HEK293T (cell line): ENCODE data around the gene LETM1.
A peak's percentile ranks its signal among the peaks of the same experiment; 100 is the strongest.

Experiments used
- CTCF ChIA-PET: fragments of 350-600 bp; formaldehyde crosslinking; extraction: SDS; loops from one replicate; lab custom pipeline; 2021; ENCODE audit warnings: antibody characterized with exemption, inconsistent platforms; lab: Yijun Ruan, JAX
- POLR2A ChIA-PET: fragments of 350-600 bp; formaldehyde crosslinking; extraction: SDS; loops from one replicate; lab custom pipeline; 2020; ENCODE audit warnings: antibody characterized with exemption, inconsistent platforms; lab: Yijun Ruan, JAX
- DNase-seq: peaks from one replicate; pipeline ENCODE4 v3.0.0; 2012; ENCODE audit warnings: mixed read lengths; ENCODE audit errors: extremely low spot score
- ARNT ChIP-seq: fragments of 450-650 bp; IDR thresholded peaks from 2 replicates; pipeline ENCODE4 v1.6.1; 2017; ENCODE audit warnings: mild to moderate bottlenecking
- BHLHE40 ChIP-seq: fragments of 450-650 bp; IDR thresholded peaks from 2 replicates; pipeline ENCODE4 v1.6.1; 2016; ENCODE audit warnings: mild to moderate bottlenecking, moderate library complexity, borderline replicate concordance
- CTBP1 ChIP-seq: fragments of 450-650 bp; IDR thresholded peaks from 2 replicates; pipeline ENCODE4 v1.6.1; 2016; ENCODE audit warnings: borderline replicate concordance
- ELF4 ChIP-seq: fragments of 450-650 bp; IDR thresholded peaks from 2 replicates; pipeline ENCODE4 v1.6.1; 2017; ENCODE audit warnings: antibody characterized with exemption
- FOXA1 ChIP-seq: fragments of 450-650 bp; IDR thresholded peaks from 2 replicates; pipeline ENCODE4 v1.6.1; 2016; ENCODE audit warnings: mild to moderate bottlenecking
- FOXK2 ChIP-seq: fragments of 450-650 bp; IDR thresholded peaks from 2 replicates; pipeline ENCODE4 v1.6.1; 2016; ENCODE audit warnings: mild to moderate bottlenecking
- FOXM1 ChIP-seq: fragments of 450-650 bp; IDR thresholded peaks from 2 replicates; pipeline ENCODE4 v1.6.1; 2017; ENCODE audit warnings: mild to moderate bottlenecking, borderline replicate concordance
- HDGF ChIP-seq: fragments of 450-650 bp; IDR thresholded peaks from 2 replicates; pipeline ENCODE4 v1.6.1; 2017; ENCODE audit warnings: antibody characterized with exemption, borderline replicate concordance
- L3MBTL2 ChIP-seq: fragments of 450-650 bp; conservative IDR thresholded peaks from 2 replicates; pipeline ENCODE4 v1.6.1; 2016; ENCODE audit warnings: mild to moderate bottlenecking
- LEF1 ChIP-seq: fragments of 450-650 bp; IDR thresholded peaks from 2 replicates; pipeline ENCODE4 v1.6.1; 2017; ENCODE audit warnings: mild to moderate bottlenecking, borderline replicate concordance
- NFRKB ChIP-seq: fragments of 450-650 bp; IDR thresholded peaks from 2 replicates; pipeline ENCODE4 v1.6.1; 2016; ENCODE audit warnings: mild to moderate bottlenecking, moderate library complexity
- SP1 ChIP-seq: fragments of 450-650 bp; IDR thresholded peaks from 2 replicates; pipeline ENCODE4 v1.6.1; 2017
- SUZ12 ChIP-seq: fragments of 450-650 bp; IDR thresholded peaks from 2 replicates; pipeline ENCODE4 v1.6.1; 2016; ENCODE audit warnings: mild to moderate bottlenecking
- TARDBP ChIP-seq: fragments of 450-650 bp; IDR thresholded peaks from 2 replicates; pipeline ENCODE4 v1.6.1; 2016
- ZNF384 ChIP-seq: fragments of 450-650 bp; IDR thresholded peaks from 2 replicates; pipeline ENCODE4 v1.6.1; 2016
- TF ChIP-seq, protein P1 (sequence below): fragments of 450-650 bp; IDR thresholded peaks from 2 replicates; pipeline ENCODE4 v1.6.1; 2016

LETM1 gene

DNA sequence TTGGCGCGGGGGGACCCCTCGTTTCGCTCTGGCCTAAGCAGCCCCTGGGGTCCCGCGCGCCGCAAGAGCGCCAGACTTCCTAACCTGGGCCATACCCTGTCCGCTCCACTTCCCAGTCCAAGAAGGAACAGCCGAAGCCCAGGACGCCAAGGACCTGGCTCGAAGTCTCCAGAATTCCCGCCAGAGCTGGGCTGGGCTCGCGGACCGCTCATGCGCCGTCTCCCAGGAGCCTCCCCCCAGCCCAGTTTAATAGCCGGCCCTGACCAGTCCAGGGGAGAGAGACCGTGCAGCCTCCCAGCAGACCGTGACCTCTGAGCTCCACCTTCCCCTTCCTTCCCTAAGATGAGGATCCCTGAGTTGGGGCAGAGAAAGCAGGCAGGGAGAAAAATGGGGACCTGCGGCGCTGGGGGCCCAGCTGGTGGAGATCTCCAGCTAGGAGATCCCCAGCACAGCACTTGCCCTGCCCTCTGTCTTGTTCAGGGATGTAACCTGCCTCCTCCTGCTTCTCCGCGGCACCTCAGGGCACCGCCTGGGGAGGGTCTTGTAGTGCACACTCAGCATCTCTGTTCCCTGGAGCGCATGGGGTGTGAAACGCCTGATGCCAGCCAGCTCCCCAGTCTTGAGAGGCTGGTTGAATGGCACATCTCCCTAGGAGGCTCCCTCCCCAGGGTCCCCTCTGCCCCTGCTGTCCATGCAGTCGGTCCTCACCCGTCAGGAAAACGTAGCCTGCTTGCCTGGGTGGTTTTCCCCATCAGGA is 1.2 kb upstream of the LETM1 start:
- TF ChIP-seq SUZ12, result no peak
- no peak for TF ChIP-seq FOXM1
- TF ChIP-seq, protein P1, sequence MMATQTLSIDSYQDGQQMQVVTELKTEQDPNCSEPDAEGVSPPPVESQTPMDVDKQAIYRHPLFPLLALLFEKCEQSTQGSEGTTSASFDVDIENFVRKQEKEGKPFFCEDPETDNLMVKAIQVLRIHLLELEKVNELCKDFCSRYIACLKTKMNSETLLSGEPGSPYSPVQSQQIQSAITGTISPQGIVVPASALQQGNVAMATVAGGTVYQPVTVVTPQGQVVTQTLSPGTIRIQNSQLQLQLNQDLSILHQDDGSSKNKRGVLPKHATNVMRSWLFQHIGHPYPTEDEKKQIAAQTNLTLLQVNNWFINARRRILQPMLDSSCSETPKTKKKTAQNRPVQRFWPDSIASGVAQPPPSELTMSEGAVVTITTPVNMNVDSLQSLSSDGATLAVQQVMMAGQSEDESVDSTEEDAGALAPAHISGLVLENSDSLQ, result no peak
- TF ChIP-seq LEF1, result no peak
- TF ChIP-seq L3MBTL2, result no peak; the same call in none of the 2 replicates
- no peak for TF ChIP-seq NFRKB
- TF ChIP-seq BHLHE40, result no peak
- no peak for TF ChIP-seq ZNF384
- TF ChIP-seq ELF4, result no peak
- TF ChIP-seq CTBP1, result no peak
- DNase-seq, result no peak
- CTCF ChIA-PET, result no interaction called here
- POLR2A ChIA-PET, result interaction anchor here (0.8 to 4.3 kb wide), 11 partner anchors 7 to 612 kb away, joined by 3 to 31 read pairs (median 5); partner anchors contain the start of genes NAT8L, NSD2 and RNF4

DNA sequence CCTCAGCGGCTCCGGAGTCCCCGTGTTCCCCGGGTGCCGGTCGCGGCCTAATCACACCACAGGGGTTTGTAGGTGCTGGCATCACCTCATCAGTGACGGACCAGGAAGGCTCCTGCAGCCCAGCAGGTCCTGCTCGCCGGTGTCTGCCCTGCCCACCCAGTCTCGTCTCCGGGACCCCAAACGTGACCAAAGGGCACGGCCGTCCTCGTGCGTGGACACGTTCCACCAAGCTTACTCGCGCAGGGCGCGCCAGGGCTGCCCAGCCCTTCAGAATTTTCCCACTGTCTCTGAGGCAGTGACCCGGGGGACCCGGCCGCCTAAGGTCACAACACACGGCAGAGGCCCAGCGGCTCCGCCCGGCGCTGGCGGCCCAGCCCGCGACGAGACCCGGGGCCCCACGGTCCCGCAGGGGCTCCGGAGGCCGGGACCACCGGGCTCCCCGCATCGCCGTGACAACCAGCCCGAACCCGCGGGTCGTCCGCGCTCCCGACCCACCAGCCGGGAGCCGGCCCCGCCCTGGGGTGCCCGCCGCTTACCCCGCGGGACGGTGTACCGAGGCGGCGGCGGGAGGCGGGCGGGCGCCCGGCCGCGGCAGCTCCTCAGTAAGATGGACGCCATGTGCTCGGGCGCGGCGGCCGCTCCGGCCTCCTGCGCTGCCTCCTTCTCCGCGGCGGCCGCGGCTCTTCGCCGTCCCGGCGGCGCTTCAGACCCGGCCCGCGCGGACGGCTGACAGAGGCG is 454 bp downstream of the LETM1 start:
- ChIA-PET CTCF (interaction anchor here (0.9 kb wide), 1 partner anchor 44 kb away, joined by 3 read pairs; no protein-coding TSS in a partner anchor), POLR2A (interaction anchor here (0.6 to 4.3 kb wide), 11 partner anchors 9 to 613 kb away, joined by 3 to 31 read pairs (median 4); partner anchors contain the start of genes NSD2 and RNF4)
- TF ChIP-seq HDGF (no peak), LEF1 (0 out of 2 replicates have a peak, but pooled peaks have one; percentile 59), NFRKB (no peak)
- DNase-seq, result no peak

DNA sequence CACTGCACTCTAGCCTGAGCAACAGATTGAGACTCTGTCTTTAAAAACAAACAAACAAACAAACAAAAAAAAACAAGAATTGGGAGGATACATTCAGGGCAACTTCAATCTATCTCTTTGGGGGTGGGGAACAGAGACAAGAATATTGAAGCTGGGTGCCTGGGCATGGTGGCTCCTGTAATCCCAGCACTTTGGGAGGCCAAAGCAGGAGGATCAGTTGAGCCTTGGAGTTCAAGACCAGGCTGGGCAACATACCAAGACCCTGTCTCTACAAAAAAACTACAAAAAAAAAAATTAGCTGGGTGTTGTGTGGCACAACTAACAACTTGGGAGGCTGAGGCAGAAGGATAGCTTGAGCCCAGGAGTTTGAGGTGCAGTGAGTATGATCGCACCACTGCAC is 1.2 kb downstream of the LETM1 start:
- TF ChIP-seq TARDBP, result no peak
- no peak for TF ChIP-seq ELF4
- TF ChIP-seq SP1, result no peak
- TF ChIP-seq CTBP1, result no peak
- no peak for TF ChIP-seq HDGF
- no peak for TF ChIP-seq L3MBTL2
- no peak for TF ChIP-seq SUZ12
- no peak for TF ChIP-seq LEF1
- TF ChIP-seq ARNT, result no peak

DNA sequence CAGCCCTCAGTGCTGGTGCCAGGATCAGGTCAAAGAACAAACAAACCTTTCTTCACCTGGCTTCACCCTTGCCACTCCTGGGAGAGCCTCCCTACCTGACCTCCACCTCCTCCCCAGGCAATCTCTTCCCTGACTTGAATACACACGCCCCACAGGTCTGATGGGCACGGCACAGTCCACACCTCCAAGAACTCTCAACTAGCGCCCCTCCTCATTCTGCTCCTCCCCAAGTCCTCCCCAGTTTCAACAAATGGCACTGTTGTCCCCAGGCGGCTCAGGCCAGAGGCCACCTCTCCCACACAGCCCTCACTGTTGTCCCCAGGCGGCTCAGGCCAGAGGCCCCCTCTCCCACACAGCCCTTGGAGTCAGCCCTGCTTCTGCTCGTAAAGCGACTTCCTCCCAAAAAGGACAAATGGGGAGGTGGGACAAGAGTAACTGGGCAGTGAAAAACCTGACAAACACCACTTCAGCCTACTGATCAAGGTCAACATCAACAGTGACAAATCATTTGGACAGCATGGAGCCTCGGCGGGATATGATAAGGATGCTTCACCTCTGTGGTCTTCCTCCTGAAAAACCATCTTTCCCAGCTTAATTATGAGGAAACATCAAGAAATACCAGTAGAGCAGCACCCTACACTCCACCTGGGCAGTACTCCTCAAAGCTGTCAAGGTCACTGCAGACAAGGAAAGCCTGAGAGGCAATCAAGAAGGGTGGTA is 2.9 kb downstream of the LETM1 start:
- no peak for TF ChIP-seq SUZ12
- TF ChIP-seq CTBP1, result no peak
- TF ChIP-seq, protein P1, result no peak
- no peak for TF ChIP-seq L3MBTL2
- no peak for TF ChIP-seq NFRKB
- TF ChIP-seq FOXK2, result no peak
- CTCF ChIA-PET, result interaction anchor here (0.9 kb wide), 1 partner anchor 105 kb away, joined by 3 read pairs; no protein-coding TSS in a partner anchor
- POLR2A ChIA-PET, result interaction anchor here (4.3 kb wide), 1 partner anchor 17 kb away, joined by 31 read pairs; the partner anchor contains the start of gene NSD2
- DNase-seq, result no peak

More for the DNA sequence above, 1.2 kb downstream of the LETM1 start:
- POLR2A ChIA-PET, result interaction anchor here (0.6 to 4.3 kb wide), 3 partner anchors 16 to 44 kb away, joined by 4 to 31 read pairs (median 11); partner anchors contain the start of gene NSD2
- CTCF ChIA-PET, result interaction anchor here (0.9 kb wide), 1 partner anchor 45 kb away, joined by 3 read pairs; no protein-coding TSS in a partner anchor
- DNase-seq, result no peak

DNA sequence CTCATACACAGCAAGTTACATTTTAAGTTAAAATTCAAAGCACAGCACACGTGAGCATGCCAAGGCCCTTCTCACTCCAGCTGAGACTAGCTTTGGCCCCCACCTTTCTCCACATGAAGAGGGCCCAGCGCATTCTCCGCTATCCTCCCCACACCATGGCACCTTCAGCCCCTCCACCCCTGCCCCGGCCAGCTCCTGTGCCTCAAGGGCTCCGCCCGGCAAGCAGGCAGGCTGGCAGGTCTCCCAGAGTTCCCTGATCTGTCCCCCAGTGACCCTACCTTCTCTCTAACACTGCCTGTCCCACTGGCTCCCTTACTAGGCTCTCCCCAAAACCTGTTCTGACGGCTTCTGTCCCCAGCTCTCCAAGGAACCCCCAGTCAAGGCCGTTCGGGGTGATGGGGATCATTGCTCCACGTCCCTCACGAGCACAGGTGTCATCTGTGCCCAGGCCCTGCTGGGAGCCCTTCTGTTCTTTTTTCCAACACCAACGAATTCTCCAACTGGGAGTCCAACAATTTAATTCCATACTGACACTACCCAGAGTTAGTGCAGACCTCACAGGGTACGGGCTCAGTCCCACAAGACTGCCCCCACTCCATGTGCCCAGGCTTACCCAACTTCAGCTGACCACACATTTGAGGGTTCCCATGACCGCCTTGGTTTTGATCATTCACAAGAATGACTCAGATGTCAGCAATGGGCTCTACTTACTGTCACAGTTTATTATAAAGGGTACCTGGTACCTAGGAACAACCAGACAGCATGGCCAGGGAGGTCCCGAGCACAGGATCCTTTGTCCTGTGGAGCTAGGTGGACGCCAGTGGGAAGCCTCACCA is 4.2 kb downstream of the LETM1 start:
- TF ChIP-seq NFRKB, result no peak
- no peak for TF ChIP-seq CTBP1
- no peak for TF ChIP-seq FOXK2
- TF ChIP-seq SUZ12, result no peak
- TF ChIP-seq ZNF384, result no peak
- no peak for TF ChIP-seq ELF4
- no peak for TF ChIP-seq FOXM1
- TF ChIP-seq, protein P1, result no peak
- no peak for TF ChIP-seq FOXA1
- TF ChIP-seq ARNT, result no peak
- no peak for TF ChIP-seq TARDBP
- TF ChIP-seq L3MBTL2, result no peak

More for the DNA sequence above, 4.2 kb downstream of the LETM1 start:
- DNase-seq, result no peak
- CTCF ChIA-PET, result no interaction called here
- POLR2A ChIA-PET, result no interaction called here
